ENCODE results near the gene CAP1. TPM values are rescaled to one million over a fixed set of nuclear protein-coding genes. Genes with fewer than 3 reads are reported as not detected.

CAP1 gene
- polyA plus RNA-seq, 1 of the 3 experiments (the other 2 are of a cell fraction): 244 TPM

- no peaks in the 10 kb centered on the region for H3K9me2 ChIP-seq
- no peak overlapping the region for H2AFZ ChIP-seq (ENCODE audit: low read depth)
- CTCF ChIA-PET: interaction anchor here (1.4 to 3.6 kb wide), 3 partner anchors 19 to 102 kb away, joined by 3 to 10 read pairs (median 3); no protein-coding TSS in a partner anchor
- H3K27me3 ChIP-seq (ENCODE audit: insufficient read depth): no peaks in the 10 kb centered on the region
- no peak for TF ChIP-seq RCOR1 (IDR thresholded peaks at IDR 0.05; ENCODE audit: low read length)
- TF ChIP-seq, protein P1, sequence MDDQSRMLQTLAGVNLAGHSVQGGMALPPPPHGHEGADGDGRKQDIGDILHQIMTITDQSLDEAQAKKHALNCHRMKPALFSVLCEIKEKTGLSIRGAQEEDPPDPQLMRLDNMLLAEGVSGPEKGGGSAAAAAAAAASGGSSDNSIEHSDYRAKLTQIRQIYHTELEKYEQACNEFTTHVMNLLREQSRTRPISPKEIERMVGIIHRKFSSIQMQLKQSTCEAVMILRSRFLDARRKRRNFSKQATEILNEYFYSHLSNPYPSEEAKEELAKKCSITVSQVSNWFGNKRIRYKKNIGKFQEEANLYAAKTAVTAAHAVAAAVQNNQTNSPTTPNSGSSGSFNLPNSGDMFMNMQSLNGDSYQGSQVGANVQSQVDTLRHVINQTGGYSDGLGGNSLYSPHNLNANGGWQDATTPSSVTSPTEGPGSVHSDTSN (IDR thresholded peaks at IDR 0.05): no peak
- no peak for TF ChIP-seq POLR2AphosphoS5 (IDR thresholded peaks at IDR 0.05; ENCODE audit: low read depth, low read length)
- no peak for TF ChIP-seq SMC3 (IDR thresholded peaks at IDR 0.05; ENCODE audit: low read depth, low read length)
- TF ChIP-seq, protein P2, sequence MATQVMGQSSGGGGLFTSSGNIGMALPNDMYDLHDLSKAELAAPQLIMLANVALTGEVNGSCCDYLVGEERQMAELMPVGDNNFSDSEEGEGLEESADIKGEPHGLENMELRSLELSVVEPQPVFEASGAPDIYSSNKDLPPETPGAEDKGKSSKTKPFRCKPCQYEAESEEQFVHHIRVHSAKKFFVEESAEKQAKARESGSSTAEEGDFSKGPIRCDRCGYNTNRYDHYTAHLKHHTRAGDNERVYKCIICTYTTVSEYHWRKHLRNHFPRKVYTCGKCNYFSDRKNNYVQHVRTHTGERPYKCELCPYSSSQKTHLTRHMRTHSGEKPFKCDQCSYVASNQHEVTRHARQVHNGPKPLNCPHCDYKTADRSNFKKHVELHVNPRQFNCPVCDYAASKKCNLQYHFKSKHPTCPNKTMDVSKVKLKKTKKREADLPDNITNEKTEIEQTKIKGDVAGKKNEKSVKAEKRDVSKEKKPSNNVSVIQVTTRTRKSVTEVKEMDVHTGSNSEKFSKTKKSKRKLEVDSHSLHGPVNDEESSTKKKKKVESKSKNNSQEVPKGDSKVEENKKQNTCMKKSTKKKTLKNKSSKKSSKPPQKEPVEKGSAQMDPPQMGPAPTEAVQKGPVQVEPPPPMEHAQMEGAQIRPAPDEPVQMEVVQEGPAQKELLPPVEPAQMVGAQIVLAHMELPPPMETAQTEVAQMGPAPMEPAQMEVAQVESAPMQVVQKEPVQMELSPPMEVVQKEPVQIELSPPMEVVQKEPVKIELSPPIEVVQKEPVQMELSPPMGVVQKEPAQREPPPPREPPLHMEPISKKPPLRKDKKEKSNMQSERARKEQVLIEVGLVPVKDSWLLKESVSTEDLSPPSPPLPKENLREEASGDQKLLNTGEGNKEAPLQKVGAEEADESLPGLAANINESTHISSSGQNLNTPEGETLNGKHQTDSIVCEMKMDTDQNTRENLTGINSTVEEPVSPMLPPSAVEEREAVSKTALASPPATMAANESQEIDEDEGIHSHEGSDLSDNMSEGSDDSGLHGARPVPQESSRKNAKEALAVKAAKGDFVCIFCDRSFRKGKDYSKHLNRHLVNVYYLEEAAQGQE (IDR thresholded peaks at IDR 0.05; ENCODE audit: low read depth, low read length): no peak
- TF ChIP-seq MEF2A (IDR thresholded peaks at IDR 0.05; ENCODE audit: borderline replicate concordance, low read depth): no peak
- no peak for TF ChIP-seq YY1 (IDR thresholded peaks at IDR 0.05; ENCODE audit: low read depth)
- TF ChIP-seq NRF1 (IDR thresholded peaks at IDR 0.05; ENCODE audit: low read depth, low read length): no peak
- no peak for TF ChIP-seq TAF1 (IDR thresholded peaks at IDR 0.05; ENCODE audit: borderline replicate concordance, low read depth, low read length)
- no peak for TF ChIP-seq GATA2 (CRISPR knock-in tag; IDR thresholded peaks at IDR 0.05)
- TF ChIP-seq FOSL2 (IDR thresholded peaks at IDR 0.05; ENCODE audit: borderline replicate concordance, low read depth): no peak
- TF ChIP-seq FOXJ3 (CRISPR knock-in tag; IDR thresholded peaks at IDR 0.05): no peak
- no peak for TF ChIP-seq EP300 (IDR thresholded peaks at IDR 0.05; ENCODE audit: borderline replicate concordance in 1 of 2, low read depth in 1 of 2, low read length in 1 of 2)
- no peak for TF ChIP-seq TCF12 (IDR thresholded peaks at IDR 0.05)
- no peak for TF ChIP-seq JUND (IDR thresholded peaks at IDR 0.05)
- no peak for TF ChIP-seq CHD2 (IDR thresholded peaks at IDR 0.05; ENCODE audit: low read length, partially characterized antibody)
- TF ChIP-seq, protein P3, sequence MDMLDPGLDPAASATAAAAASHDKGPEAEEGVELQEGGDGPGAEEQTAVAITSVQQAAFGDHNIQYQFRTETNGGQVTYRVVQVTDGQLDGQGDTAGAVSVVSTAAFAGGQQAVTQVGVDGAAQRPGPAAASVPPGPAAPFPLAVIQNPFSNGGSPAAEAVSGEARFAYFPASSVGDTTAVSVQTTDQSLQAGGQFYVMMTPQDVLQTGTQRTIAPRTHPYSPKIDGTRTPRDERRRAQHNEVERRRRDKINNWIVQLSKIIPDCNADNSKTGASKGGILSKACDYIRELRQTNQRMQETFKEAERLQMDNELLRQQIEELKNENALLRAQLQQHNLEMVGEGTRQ (IDR thresholded peaks at IDR 0.05; ENCODE audit: borderline replicate concordance, low read depth, low read length): no peak
- no peak for TF ChIP-seq NFIC (IDR thresholded peaks at IDR 0.05; ENCODE audit: borderline replicate concordance)
- TF ChIP-seq RAD21 (IDR thresholded peaks at IDR 0.05; ENCODE audit: low read length): no peak
- DNase-seq: no peak
- no peaks in the 10 kb centered on the region for H3K4me1 ChIP-seq (ENCODE audit: control insufficient read depth in 1 of 2, insufficient read depth in 2 of 2, low read depth in 1 of 2, low read length in 1 of 2)
- no peak overlapping the region for H3K9ac ChIP-seq
- 92% methylated on average over 3 of the region's 3 CpGs for WGBS (ENCODE audit: low lambda C conversion rate)
- peaks cover 99% of the 10 kb centered on the region for H4K20me1 ChIP-seq (ENCODE audit: insufficient read depth)
- H3K4me2 ChIP-seq: no peak overlapping the region
- peaks cover 7% of the 10 kb centered on the region for H3F3A ChIP-seq (replicated peaks; ENCODE audit: insufficient read depth)
- H3K79me2 ChIP-seq (ENCODE audit: insufficient read depth): peaks cover 100% of the 10 kb centered on the region
- no peaks in the 10 kb centered on the region for H3K9me3 ChIP-seq
- H3K36me3 ChIP-seq (replicated peaks in 1 of 2; ENCODE audit: control insufficient read depth in 1 of 2, insufficient read depth in 2 of 2, low read length in 1 of 2): peaks cover 7 to 32% of the 10 kb centered on the region in 2 experiments
- H3K27ac ChIP-seq (ENCODE audit: low read depth in 2 of 2, low read length in 1 of 2): no peak overlapping the region
- no peak overlapping the region for H3K4me3 ChIP-seq (ENCODE audit: low read depth in 2 of 2, low read length in 1 of 2)
- POLR2A ChIA-PET: no interaction called here
These were observed 10.3 kb downstream of the CAP1 start for GRCh38 chr1:40050863-40051262.

All from SK-N-SH (cell line).